T47D (cell line): ENCODE data around the gene SYT8.
"Not testable (repeated sequence)": the region's sequence is repeated elsewhere in the genome, so short reads cannot be mapped to it uniquely, and the experiment has no call there.

Experiments
- DNase-seq, 2 experiments: peaks; one replicate each; pipeline versions ENCODE4 v3.0.0 to v3.0.0-alpha.2; 2011 to 2012; ENCODE audit warnings: low read depth in 1 of 2, low spot score in 1 of 2
- JUND ChIP-seq: IDR thresholded peaks from 2 replicates; pipeline ENCODE4 v1.6.1; 2012; ENCODE audit warnings: low read depth
- in situ Hi-C: cut with HindIII; loops from 2 replicates; pipeline ENCODE4 v1.10.0; 2016; ENCODE audit warnings: low sequenced_read_pairs, low pct_unique_long_range_greater_than_20kb

Gene SYT8

DNA sequence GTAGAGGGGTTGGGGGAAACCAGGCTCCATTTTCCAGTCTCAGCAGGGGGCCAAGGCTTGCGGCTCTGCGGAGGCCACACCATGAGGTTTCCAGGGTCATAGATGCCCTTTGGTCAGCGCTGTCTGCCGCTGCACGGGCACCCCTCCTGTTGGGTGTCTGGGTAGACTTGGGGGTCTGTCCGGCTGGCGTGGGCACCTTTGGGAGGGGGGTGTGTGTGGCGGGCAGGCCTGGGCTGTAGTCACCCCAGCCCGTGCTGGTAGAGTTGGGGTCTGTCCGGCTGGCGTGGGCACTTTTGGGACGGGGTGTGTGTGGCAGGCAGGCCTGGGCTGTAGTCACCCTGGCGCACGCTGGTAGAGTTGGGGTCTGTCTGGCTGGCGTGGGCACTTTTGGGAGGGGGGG, 36.7 kb downstream of the SYT8 start:
- no peak for DNase-seq
- TF ChIP-seq JUND, result no peak
- in situ Hi-C loops, result no loop called here

DNA sequence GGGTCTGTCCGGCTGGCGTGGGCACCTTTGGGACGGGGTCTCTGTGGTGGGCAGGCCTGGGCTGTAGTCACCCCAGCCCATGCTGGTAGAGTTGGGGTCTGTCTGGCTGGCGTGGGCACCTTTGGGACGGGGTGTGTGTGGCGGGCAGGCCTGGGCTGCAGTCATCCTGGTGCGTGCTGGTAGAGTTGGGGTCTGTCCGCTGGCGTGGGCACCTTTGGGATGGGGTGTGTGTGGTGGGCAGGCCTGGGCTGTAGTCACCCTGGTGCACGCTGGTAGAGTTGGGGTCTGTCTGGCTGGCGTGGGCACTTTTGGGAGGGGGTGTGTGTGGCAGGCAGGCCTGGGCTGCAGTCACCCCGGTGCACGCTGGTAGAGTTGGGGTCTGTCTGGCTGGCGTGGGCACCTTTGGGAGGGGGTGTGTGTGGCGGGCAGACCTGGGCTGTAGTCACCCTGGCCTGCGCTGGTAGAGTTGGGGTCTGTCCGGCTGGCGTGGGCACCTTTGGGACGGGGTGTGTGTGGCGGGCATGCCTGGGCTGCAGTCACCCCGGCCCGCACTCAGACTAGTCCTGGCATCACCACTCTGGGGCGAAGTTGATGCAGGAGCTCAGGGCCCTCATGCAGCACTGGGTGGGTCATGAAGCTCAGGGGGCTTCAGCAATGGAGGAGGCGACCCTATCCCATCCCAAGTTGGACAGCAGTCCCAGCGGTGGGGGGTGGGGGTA, 37.6 kb downstream of the SYT8 start:
- DNase-seq, result no peak
- TF ChIP-seq JUND, result no peak
- in situ Hi-C loops, result no loop called here

DNA sequence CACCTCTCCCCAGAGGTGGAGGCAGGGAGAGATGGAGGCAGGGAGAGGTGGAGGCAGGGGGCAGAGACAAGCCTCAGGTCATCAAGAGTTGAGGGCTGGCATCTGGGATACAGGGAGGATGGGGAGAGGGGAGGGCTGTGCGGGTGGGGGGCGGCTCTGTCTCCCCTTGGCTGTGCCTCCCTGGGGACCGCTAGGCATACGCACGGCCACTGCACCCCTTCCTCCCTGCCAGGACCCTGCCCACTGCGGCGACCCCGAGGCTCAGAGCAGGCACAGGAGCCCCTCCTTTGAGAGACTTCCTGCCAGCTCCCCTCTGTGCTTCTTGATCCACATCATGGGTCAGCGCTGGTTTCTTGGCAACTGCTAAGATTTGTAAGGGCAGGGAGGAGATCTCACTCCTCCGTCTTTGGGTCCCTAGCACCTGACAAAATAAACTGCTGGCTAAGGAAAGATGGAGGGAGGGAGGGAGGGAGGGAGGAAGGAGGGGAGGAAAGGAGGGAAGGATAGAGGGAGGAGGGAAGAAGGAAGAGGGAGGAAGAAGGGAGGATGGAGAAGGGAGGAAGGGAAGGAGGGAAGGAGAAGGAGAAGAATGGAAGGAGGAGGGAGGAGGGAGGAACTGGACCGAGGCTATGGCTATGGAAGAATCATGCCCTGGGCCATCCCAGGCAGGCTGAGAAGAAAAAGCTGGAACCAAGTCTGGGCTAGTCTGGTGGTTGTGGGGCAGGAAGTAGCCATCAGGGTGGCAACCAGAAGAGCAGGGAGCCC, 38.4 kb downstream of the SYT8 start:
- in situ Hi-C loops, result no loop called here
- peak in 1 of 2 experiments; percentile 34 for DNase-seq
- no peak for TF ChIP-seq JUND

DNA sequence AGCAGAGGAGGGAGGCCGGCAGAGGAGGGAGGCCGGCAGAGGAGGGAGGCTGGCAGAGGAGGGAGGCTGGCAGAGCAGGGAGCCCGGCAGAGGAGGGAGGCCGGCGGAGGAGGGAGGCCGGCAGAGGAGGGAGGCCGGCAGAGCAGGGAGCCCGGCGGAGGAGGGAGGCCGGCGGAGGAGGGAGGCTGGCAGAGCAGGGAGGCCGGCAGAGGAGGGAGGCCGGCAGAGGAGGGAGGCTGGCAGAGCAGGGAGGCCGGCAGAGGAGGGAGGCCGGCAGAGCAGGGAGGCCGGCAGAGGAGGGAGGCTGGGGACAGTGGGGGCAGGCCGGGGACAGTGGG, 39.0 kb downstream of the SYT8 start:
- in situ Hi-C loops, DNase-seq: not testable (repeated sequence)

DNA sequence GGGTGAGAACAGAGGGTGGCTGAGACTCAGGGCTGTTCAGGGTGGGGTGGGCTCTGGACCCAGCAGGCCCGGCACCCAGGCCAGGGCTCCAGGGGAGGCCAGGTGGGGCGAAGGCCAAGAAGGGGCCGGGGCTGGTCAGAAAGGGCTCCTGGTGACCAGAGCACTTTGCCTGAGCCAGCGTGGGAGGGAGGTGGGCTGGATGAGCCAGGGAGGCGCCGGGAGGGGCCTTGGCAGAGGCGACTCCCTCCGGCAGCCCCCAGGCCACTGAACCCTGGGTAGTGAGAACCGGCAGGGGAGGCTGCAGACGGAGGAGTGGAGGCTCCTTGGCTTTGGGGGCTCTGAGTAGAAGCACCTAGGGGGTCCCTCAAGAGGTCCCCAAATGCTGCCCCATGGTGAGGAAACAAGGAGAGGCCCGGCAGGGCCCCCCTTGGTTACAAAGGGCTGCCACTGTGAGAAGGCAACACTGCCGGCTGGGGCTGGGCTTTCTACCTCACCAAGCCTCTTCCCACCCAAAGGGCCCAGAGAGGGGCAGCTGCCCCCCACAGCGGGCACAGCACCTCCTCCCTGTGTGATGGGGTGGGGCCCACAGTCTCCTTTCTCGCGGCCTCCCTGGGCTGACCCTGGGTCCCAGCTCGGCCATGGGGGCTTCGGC, 39.8 kb downstream of the SYT8 start:
- DNase-seq, in situ Hi-C loops: not testable (repeated sequence)

DNA sequence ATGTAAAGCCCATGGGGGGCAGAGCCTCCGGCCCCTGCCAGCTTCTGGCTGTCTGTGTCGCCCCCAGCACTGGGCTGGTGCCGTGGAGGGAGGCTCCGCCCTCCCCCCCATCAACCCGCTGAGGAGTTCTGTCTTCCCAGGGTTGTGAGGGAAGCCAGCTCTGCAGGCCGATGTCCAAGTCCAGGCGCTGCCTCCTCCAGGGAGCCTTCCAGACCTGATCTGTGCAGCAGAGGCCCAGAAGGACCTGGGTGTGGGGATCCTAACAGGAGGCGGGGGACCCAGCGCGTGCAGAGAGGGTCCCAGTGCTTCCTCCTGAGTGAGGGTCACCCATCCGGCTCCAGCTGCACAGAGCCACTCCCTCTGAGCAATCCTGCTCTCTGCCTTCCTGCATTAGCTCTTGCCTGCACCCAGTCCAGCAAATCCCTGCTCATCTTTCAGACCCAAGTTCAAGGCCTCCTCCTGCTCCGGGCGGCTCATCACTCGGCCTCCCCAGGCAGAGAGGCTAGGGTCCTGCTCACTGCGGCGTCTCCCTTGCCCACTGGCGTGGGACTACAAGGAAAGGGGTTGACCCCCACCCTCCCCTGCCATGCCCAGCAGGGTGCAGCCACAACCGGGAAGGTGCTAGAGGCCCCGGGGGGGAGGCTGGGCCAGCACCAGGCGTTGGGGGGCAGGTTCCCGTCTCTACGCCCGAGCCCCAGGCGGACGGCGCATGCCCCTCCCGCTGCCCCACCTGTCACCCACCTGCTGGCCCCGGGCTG, 40.5 kb downstream of the SYT8 start:
- in situ Hi-C loops, result no loop called here
- no peak for DNase-seq
- TF ChIP-seq JUND, result no peak

DNA sequence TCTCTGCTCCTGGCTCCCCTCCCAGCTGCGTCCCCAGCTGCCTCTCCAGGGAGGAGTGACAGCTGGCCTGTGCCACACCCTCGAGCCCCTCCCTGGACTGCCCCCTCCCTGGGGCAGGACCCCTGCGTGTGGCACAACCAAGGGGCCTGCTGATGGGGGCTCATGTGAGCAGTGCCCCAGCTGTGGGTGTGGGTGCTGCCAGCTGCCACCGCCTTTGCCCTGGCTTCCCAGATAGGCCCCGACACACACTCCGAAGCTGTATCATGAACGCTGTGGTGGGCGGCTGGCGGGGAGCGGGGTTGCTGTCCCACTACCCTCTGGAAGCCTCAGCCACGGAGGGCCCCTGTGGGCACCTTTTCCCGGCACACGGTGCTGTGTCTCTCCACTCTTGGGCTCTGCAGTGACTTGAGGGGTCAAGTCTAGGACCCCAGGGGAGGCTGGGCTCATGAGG, 41.1 kb downstream of the SYT8 start:
- in situ Hi-C loops, DNase-seq: not testable (repeated sequence)

DNA sequence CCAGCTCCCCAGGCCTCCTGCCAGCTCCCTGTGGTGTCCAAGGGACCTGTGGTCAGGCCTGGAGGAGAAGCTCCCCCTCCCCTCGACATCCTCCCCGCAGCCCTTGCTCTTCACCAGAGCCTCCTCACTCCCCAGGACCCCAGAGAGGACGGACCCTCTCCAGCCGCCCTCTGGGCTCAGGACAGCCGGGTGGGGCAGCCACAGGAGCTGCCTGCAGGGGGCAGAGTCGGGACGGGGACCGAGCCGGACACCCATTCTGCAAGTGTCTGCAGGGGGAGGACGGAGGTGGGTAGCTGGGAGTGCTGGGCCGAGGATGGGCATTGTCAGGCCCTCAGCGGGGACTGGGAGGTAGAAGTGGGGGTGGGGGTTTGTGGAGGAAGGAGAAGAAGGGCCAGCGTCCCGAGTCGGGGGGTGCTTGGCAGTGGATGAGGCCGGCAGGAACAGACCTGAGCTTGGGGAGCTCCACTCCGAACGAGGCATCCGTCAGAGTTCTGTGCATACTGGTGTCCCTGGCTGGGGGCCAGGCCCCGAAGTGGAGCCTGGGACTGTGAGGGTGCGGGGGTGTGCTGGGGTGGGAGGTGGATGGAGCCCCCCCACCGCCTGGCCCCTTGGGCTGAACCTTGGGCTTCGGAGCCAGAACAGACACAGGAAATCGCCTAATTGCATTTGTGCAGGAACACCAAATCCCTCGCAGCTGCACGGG, 41.7 kb downstream of the SYT8 start:
- DNase-seq, result peak; percentile 39 to 44

DNA sequence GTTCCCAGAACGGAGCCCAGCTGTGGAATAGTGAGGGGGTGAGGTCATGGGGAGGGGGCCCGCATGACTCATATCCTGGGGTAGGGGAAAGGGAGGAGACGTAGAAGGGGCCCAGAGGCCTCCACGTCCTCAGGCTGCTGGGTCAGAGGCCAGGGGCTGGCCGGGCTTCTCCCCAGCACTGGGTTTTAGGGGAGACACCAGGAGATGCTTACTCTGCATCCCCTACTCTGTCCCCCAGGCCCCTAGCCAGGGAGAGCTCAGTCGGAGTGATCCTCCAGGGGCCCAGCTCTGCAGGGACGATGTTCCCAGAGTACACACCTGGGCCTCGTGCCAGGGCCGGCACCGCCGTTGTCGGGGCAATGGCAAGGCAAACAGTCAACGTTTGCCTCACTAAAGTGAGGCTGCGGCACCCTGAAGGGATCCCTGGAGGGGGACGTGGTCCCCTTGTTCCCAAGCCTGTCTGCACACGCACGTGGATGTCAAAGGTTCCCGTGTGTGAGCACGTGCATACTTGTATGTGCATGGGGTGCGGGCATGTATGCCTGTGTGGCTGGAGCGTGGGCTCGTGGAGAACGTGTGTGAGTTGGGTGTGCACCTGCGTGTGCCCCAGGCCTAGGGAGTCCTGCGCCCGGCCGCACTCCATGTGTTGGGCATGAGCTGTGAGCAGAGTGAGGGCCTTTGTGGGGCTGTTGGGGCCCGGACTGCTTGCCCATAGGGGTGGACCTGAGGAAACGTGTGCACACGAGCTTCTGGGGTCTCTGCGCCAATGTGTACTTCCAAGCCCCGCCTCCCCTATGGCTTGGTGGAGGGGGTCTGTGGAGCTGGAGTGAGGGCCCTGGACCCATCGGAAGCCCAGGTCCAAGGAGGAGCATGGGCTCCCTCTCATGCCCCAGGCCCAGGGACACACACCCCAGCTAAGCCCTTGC, 42.7 kb downstream of the SYT8 start:
- no peak for DNase-seq
- in situ Hi-C loops, result no loop called here

More for the DNA sequence above, 41.7 kb downstream of the SYT8 start:
- TF ChIP-seq JUND, result no peak
- in situ Hi-C loops, result no loop called here

DNA sequence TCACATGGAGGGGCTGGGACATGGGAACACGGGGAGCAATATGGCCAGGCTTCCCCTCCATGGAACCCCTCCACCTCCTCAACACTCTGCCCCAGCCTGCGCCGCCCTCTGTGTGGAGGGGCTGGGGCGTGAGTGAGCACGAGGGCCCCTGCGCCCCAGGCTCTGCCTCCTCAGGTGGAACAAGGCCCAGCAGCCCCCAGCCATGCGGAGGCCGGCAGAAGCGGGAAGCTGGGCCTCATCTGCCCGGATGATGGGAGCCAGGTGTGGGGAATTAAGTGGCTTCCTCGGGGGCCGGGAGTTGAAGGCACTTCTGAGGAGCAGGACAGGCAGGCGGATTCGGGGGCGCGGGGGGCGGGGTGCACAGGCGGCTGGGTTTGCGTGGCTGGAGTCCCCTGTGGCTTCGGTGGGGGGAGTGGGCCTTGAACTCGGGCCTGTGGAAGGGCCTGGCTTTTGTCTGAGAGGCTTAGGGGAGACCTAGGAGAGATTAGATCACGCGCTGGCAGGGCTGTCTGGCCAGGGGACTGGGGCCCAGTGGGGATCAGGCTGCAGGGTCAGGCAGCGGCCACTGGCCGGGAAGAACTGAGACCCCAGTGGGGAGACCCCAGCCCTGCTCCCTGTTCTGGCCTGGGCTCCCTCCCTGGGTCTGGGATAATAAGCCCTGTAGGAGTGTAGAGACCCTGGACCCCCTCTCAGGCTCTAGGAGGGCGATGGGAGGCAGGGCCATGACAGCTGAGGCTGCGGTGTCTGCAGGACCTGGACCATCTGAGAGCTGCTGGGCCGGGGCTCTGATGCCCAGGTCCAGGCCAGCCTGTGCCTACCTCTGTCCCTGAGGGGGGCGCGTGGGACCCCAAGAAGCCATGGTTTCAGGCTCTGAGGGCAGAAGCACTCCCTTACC, 43.6 kb downstream of the SYT8 start:
- in situ Hi-C loops, result no loop called here
- no peak for DNase-seq
- no peak for TF ChIP-seq JUND

More for the DNA sequence above, 42.7 kb downstream of the SYT8 start:
- TF ChIP-seq JUND, result no peak
